Cardiac muscle cell (in vitro differentiated cells and primary cell): Measurements from ENCODE around the gene REM2. TPM values are rescaled to one million over a fixed set of nuclear protein-coding genes. Genes with fewer than 3 reads are reported as not detected.

Experiments
- DNase-seq, 2 donors: peaks; one replicate each; pipeline versions ENCODE4 v3.0.0 to v3.0.0-alpha.2; 2010 to 2017; ENCODE audit warnings: low read depth in 1 of 2, low spot score in 1 of 2
- H3K27ac ChIP-seq: fragments of 200-600 bp; sonication (generic); 2 replicates; pipeline ENCODE4 v1.5.1; 2016
- H3K27me3 ChIP-seq: fragments of 200-600 bp; sonication (generic); 2 replicates; pipeline ENCODE4 v1.6.0; 2016; ENCODE audit warnings: control low read depth
- H3K36me3 ChIP-seq: fragments of 200-600 bp; sonication (generic); 2 replicates; pipeline ENCODE4 v1.5.1; 2016; ENCODE audit warnings: control low read depth
- H3K4me1 ChIP-seq: fragments of 200-600 bp; sonication (generic); 2 replicates; pipeline ENCODE4 v1.8.1; 2017; ENCODE audit warnings: low read depth, mild to moderate bottlenecking, mixed run types
- H3K4me3 ChIP-seq: fragments of 200-600 bp; sonication (generic); 2 replicates; pipeline ENCODE4 v1.5.1; 2016; ENCODE audit warnings: mild to moderate bottlenecking
- H3K9me3 ChIP-seq: fragments of 200-600 bp; sonication (generic); 2 replicates; pipeline ENCODE4 v1.5.1; 2017; ENCODE audit warnings: low read depth, mild to moderate bottlenecking, control low read depth
- CTCF ChIP-seq: IDR thresholded peaks from 2 replicates; pipeline ENCODE4 v1.5.1; 2012; ENCODE audit warnings: low read depth, mild to moderate bottlenecking, low read length
- polyA plus RNA-seq: library from polyadenylated mRNA; unstranded; fragments of >200 nt; fragmentation: Nextera tagmentation; extraction: Ambion mirVana; gene quantifications from 2 replicates; pipeline ENCODE4 v1.2.1, GENCODE V29; 2016
- total RNA-seq: library from RNA; depleted of rRNA; stranded (reverse); fragments of >200 nt; gene quantifications from 2 replicates; pipeline ENCODE4 v1.2.3, GENCODE V29; 2016

Gene REM2
- total RNA-seq (1.6 and 5.1 TPM in 2 replicates), polyA plus RNA-seq (2.7 and 7.1 TPM in 2 replicates)

GRCh38 chr14:22883173-22883976 is at the start of gene REM2:
TSS of gene REM2 (plus strand) at chr14:22883222. CDS start at chr14:22883288, 66 bp downstream.
- Histone ChIP-seq H3K4me3 (peak within 1 kb of the TSS; percentile 13), H3K36me3 (no peaks in the 10 kb centered on the region), H3K27me3 (no peaks in the 10 kb centered on the region), H3K27ac (peak within 1 kb of the TSS; percentile 78), H3K9me3 (no peaks in the 10 kb centered on the region), H3K4me1 (peaks cover 28% of the 10 kb centered on the region)
- DNase-seq, result peak in 1 of 2 donors; percentile 28
- TF ChIP-seq CTCF, result no peak

GRCh38 chr14:22835505-22835904 is 47.5 kb upstream of the REM2 start:
- Histone ChIP-seq H3K4me3 (no peak overlapping the region), H3K4me1 (peaks cover 5% of the 10 kb centered on the region), H3K27ac (no peak overlapping the region), H3K27me3 (no peaks in the 10 kb centered on the region), H3K9me3 (no peaks in the 10 kb centered on the region), H3K36me3 (peaks cover 12% of the 10 kb centered on the region)
- TF ChIP-seq CTCF, result no peak
- no peak for DNase-seq

- peak in 1 of 2 donors; percentile 95 for DNase-seq
- peaks cover 11% of the 10 kb centered on the region for H3K4me1 ChIP-seq
- peaks cover 12% of the 10 kb centered on the region for H3K36me3 ChIP-seq
- H3K27me3 ChIP-seq, result no peaks in the 10 kb centered on the region
- H3K4me3 ChIP-seq, result peak within 1 kb of the TSS; percentile 60
- TF ChIP-seq CTCF, result peak; percentile 67
- no peak within 1 kb of the TSS for H3K27ac ChIP-seq
- H3K9me3 ChIP-seq, result no peaks in the 10 kb centered on the region
These were observed 46.5 kb upstream of the REM2 start, which contains the start of gene MMP14 for GRCh38 chr14:22836301-22837113. TSS of gene MMP14 (plus strand) at chr14:22836585. CDS start at chr14:22836818, 233 bp downstream.

- Histone ChIP-seq H3K27ac (no peak overlapping the region), H3K9me3 (no peaks in the 10 kb centered on the region), H3K4me3 (peak overlapping the region; percentile 60), H3K4me1 (peaks cover 11% of the 10 kb centered on the region), H3K36me3 (peaks cover 12% of the 10 kb centered on the region), H3K27me3 (no peaks in the 10 kb centered on the region)
- TF ChIP-seq CTCF, result peak; percentile 5
- peak; percentile 64 to 70 for DNase-seq
These were observed 45.8 kb upstream of the REM2 start for GRCh38 chr14:22837114-22837749.
